Activated CD8-positive, alpha-beta memory T cell treated with anti-CD3 and anti-CD28 coated beads for 1 hour (primary cell): ENCODE data around the gene SNRNP25.
"Not testable (repeated sequence)": the region's sequence is repeated elsewhere in the genome, so short reads cannot be mapped to it uniquely, and the experiment has no call there.

ENCODE experiments used
- DNase-seq, 2 donors: peaks; one replicate each; pipeline ENCODE4 v3.0.0-alpha.2; 2020; ENCODE audit warnings: low read depth in 1 of 2; ENCODE audit errors: extremely low read depth in 1 of 2

SNRNP25 gene

GRCh38 chr16:41439-42068 is 12.1 kb upstream of the SNRNP25 start:
- DNase-seq = no peak

GRCh38 chr16:42069-42457 is 11.6 kb upstream of the SNRNP25 start:
- DNase-seq = no peak

- no peak for DNase-seq
Measured at GRCh38 chr16:42691-43090, 10.9 kb upstream of the SNRNP25 start.

DNA sequence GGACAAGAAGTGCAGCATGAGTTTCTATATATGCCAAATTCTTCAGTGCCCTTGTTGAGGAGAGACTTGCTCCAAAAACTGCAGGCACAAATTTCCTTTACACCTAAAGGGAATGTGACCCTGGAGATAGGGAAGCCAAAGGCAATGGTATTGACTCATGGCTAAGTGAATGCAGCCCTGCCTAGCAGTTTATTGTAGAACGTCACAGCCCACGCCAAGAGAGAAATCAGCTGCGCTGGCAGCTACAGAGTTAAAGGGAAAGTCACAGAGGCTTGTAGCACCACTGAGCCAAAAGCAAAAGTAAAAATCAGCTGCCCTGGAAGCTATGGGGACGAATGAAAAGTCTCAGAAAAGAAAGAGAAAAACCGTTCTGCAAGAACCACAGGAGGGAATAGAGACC is 10.3 kb upstream of the SNRNP25 start:
- no peak for DNase-seq

DNA sequence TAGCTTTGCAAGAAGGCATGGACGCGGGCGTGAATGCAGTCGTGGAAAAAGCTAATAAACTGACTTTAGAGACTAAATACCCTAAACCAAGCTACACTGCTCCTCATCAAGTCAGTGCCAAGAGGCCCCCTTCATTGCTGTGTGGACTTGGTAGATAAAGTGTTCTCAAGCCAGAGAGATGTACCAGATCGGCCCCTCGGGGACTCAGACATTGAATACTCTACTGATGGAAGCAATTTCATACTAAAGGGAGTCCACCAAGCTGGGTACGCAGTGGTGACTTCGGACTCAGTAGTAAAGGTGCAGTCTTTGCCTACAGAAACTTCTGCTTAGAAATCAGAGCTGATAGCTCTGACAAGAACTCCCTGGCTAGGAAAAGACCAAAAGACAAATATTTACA is 9.0 kb upstream of the SNRNP25 start:
- DNase-seq = no peak

GRCh38 chr16:45454-45853 is 8.2 kb upstream of the SNRNP25 start:
- no peak for DNase-seq

- not testable (repeated sequence) for DNase-seq
Measured at GRCh38 chr16:46510-46909, 7.1 kb upstream of the SNRNP25 start.

- DNase-seq = no peak
Measured at GRCh38 chr16:47234-47633, 6.4 kb upstream of the SNRNP25 start.

DNA sequence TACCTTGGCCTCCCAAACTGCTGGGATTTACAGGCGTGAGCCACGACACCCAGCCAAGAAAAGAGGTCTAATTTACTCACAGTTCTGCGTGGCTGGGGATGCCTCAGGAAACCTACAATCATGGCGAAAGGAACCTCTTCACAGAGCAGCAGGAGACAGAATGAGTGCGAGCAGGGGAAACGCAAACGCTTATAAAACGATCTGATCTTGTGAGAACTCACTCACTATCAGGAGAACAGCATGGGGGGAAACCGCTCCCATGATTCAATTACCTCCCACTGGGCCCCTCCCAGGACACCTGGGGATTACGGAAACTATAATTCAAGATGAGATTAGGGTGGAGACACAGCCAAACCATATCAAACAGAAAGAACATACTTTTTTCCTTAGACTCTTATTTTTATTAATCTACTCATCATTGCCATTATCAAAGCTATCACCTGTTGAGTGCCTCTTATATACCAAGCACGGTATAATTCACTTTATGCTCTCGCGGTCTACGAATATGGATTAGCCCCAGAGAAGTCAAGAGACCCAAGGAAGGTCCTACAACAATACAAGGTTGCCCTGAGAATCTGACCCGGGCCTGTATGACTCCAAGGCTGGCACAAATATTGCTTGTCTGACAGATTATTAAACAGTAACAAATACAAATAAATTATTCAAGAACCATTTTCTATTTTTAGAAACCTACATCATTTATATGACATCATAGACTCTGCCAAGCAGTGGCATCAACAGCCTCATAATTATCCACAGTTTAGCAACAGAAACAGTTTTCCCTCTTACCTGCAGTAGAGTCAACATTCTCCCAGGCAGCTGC is 2.6 kb upstream of the SNRNP25 start:
- DNase-seq = no peak

- no peak for DNase-seq
Measured at GRCh38 chr16:54237-54581, 581 bp downstream of the SNRNP25 start.

DNA sequence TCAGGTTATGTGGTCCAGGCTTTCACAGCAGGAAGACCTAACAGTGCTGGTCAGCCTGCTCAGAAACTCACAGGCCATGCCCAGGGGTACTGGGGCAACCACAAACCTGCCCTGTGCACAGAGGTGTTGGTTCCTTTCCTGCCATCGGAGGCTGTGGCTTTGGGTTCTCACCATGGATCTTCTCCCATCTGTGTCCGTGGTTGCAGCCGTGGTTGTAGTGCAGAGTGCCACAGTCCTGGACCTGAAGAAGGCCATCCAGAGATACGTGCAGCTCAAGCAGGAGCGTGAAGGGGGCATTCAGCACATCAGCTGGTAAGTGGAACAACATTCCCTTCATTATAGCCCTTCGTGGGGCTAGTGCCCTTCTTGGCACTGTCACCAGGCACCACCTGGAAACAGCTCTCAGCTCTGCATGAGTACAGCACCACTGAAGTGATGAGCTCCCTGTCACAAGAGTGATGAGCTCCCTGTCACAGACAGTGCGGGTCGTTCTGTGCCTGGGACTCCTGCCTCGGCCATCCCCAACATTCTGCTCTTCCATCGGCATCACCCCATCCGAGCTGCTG is 2.0 kb downstream of the SNRNP25 start:
- DNase-seq = no peak

DNA sequence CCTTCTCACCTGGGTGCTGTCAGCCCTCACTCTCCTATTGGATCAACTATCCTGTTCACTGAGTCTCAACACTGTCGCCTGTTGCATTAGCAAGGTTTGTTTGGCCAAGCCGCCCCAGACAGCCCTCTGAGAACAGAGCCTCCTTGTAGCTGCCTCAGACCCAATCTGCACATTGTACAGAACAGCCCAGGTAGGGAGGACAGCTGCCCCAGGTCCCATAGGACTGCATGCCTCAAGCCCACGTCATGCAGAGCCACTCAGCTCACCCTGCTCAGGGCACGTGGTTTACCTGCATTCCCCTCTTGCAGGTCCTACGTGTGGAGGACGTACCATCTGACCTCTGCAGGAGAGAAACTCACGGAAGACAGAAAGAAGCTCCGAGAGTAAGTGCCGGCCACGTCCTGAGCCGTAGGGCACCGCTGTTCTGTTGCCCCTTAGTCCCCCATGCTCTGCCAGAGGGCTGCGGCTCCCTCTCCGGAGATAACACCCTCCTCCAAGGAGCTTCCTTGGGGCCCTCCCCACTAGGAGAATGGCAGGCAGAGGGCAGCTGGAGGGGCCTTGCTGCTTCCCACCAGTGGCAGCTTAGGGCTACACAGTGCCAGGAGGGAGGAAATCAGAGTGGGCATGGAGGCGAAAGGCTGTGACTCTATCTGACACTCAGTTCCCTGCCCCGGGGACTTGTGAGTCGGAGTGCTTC is 2.8 kb downstream of the SNRNP25 start:
- DNase-seq = no peak

DNA sequence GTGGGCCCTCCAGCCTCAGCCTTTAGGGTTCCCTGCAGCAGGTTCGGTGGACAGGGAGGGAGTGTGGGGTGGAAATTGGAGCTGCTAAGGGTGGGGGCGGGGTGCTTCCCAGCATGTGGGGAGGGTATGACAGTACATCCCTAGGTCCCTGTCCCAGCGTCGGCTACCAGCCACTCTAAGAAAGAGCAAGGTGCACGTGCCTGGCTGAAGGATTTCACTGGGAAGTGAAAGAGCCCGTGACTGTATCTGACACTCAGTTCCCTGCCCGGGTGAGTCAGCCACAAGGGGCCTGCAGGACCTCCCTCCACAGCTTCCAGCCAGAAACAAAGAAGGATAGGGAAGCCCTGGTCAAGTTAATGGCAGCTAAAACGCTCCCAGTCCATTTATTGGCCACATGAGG is 4.1 kb downstream of the SNRNP25 start:
- no peak for DNase-seq

DNA sequence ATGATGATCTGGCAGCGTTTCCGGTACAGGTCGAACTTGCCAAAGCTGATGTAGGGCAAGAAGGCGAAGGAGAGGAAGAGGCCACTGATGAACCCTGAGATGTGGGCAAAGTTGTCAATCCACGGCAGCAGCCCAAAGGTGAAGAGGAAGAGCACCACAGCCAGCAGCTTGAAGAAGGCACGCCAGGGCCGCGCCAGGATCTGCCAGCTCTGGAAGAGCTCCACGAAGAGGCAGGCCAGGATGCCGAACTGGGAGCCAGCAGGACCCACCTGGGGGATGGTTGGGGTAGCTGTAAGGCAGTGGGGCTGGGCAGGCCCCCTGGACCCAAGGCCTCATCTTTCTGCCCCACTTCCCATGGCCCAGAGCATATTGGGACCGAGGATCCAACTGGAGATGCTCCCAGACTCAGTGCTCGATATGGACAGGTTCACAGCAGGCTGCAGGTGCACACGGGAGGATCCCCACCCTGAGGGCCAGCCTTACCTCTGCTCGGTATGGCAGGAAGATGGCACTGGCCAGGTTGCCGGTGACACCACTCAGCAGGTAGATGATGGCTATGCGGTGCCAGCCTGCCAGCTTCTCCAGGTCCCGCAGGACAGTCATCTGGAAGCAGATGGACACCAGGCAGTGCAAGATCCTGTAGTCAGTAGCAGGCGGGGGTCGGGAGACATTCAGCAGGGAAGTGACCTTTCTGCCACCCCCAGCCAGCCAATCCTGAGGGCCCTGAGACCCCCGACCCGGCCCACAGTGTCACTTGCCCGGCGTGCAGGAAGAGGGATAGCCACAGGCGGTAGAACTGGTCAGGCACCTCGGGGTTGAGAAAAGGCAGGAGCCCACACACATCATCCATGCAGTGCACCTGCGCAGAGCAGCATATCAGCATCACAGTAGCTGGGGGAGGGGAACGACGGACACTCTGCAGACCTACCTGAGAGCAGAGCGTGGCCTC is 5.1 kb downstream of the SNRNP25 start:
- no peak for DNase-seq

GRCh38 chr16:59440-60059 is 5.9 kb downstream of the SNRNP25 start:
- no peak for DNase-seq

GRCh38 chr16:60166-60565 is 6.5 kb downstream of the SNRNP25 start:
- DNase-seq = no peak

DNA sequence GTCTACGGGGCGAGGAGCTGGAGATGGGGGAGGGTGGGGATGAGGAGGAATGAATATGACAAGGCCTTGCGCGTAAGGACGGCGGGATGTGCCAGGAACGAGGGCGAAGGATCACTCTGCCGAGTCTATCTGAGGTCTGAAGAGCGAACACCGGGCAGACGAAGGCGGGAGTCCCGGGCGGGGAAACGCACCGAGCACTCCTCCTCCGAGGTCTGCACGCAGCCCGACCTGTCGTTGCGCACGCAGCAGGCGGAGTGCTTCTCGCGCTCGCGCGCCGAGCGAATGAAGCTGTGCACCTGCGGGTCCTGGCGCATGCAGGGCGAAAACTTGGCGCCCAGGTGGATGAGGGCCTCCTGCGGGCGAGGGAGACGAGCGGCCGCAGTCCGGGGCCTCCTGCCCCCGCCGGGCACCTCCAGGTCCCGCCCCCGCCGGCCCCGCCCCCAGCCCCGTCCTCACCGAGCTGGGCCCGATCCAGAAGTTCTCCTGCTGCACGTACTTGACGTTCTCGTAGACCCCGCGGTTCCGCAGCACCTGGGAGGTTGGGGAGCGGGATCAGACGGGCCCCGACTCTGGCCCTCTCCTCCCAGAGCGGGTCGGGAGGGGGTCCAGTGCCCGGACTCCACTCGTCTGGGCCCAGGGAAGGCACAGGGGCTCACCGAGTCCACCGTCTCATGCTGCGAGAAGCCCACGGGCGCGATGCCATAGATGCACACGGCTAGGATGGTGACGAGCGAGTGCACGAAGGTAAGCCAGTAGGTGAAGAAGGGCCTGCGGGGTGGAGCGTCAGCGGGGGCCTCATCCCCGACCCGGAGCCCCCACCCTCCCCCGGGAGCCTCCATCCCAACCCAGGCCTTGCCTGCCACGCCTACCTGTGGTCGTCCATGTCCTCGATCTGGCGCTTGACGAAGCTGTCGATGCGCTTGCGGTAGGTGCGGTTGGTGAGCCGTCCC is 7.6 kb downstream of the SNRNP25 start:
- DNase-seq = no peak

DNA sequence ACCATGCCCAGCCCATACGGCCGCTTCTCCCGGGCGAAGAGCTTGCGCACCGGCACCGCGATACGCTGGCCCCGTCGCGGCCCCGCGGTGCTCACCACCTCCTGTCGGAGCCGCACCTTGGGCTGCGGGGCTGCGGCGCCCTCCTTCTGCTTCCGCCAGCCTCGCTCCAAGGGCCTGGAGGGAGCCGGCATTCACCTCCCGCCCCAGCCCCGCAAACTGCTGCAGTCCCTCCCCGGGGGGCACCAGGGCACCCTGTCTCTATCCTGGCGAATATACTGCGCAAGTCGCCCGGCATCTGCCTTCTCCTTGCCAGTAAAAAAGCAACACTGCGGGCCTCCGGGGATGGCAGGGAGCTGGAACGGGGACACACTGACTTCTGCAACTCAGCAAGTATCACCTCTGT is 8.3 kb downstream of the SNRNP25 start:
- DNase-seq = no peak

GRCh38 chr16:62283-62967 is 8.8 kb downstream of the SNRNP25 start:
- no peak for DNase-seq
